ENCODE data around the gene SAMD4A.

SAMD4A gene, protein sequence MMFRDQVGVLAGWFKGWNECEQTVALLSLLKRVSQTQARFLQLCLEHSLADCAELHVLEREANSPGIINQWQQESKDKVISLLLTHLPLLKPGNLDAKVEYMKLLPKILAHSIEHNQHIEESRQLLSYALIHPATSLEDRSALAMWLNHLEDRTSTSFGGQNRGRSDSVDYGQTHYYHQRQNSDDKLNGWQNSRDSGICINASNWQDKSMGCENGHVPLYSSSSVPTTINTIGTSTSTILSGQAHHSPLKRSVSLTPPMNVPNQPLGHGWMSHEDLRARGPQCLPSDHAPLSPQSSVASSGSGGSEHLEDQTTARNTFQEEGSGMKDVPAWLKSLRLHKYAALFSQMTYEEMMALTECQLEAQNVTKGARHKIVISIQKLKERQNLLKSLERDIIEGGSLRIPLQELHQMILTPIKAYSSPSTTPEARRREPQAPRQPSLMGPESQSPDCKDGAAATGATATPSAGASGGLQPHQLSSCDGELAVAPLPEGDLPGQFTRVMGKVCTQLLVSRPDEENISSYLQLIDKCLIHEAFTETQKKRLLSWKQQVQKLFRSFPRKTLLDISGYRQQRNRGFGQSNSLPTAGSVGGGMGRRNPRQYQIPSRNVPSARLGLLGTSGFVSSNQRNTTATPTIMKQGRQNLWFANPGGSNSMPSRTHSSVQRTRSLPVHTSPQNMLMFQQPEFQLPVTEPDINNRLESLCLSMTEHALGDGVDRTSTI

DNA sequence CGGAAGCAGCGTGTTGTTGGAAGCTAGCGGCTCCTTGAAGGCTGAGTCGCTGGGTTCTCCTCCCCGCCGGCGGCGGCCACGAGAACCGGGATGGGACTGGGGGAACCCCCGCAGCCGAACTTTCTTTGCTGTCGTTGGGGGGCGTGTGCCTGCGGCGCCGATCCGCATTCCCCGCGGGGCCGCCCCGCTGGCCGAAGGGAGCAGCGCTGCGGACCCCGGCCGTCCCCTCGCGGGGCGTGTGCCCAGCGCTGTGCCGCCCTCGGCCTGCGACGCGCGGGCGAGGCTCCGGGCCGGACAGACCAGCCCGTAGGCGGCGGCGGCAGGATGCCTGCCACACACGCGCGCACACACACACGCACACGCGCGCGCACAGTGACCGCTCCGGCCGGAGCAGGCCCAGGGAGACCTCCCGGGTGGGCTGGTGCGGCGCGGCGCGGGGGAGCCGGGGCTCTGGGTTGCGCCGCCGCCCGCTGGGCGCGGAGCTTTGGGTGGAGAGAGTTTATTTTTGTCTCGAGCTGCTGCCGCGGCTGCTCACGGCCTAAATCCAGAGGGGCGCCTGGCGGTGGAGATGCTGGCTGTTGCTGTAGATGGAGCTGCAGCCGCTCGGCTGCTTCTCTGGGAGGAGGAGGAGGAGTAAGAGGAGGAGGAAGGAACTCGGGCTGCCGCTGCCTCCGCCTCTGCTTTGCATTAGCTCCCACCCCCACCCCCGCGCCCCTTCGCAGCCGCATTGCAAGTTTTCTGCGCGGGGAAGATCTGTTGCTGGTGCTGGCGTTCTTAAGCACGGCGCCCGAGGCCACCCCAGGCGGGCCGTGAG is at the start of gene SAMD4A:
SAMD4A (plus strand) TSS at position 719 of the 814 bp plus-strand sequence. CDS start 789 bp downstream, outside the sequence.
- DNase-seq = peak; percentile 27

DNA sequence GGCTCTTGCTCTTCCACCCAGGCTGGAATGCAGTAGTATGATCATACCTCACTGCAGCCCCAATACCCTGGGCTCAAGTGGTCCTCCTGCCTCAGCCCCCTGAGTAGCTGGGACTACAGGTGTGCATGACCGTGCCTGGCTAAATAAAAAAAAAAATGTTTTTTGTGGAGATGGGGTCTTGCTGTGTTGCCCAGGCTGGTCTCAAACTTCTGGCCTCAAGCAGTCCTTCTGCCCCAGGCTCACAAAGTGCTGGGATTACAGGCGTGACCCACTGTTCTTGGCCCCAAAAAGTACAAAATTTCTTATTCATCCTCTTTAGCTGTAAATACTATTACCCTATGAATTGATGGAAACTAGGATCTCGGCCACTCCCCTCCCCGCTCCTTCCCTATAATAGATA is 42.5 kb upstream of the SAMD4A start:
- DNase-seq = no peak

DNA sequence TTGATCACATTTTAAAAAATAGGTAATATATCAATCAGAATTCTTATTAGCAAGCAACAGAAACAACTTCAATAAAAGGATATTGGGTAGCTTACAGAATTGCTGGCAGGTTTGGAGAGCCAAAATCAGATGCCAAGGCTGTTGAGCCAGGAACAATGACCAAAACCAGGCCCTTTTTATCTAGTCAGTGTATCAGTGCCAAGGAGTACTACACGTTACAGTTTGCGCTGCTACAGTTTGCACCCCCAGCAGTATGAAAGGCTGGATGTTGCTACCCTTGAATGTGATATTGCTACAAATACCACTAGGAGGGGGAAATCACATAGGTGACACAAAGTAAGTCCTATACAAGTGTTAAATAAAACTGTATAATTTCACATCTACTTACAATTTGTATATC is 38.0 kb upstream of the SAMD4A start:
- DNase-seq = no peak

DNA sequence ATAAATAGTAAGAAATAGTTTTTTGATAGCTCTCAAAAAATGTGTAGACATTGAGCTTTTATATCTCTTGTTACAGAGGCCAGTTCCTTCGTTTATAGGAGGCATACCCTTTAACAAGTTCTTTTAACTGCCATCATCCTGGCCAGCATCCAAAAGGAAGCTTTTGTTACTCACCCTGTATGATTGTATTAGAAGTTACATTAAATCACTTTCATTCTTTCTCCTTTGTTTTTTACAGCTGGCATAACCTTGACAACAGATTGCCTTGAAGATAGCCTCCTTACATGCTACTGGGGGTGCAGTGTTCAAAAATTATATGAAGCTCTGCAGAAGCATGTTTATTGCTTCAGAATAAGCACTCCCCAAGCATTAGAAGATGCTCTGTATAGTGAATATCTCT is 37.1 kb upstream of the SAMD4A start:
- no peak for DNase-seq

DNA sequence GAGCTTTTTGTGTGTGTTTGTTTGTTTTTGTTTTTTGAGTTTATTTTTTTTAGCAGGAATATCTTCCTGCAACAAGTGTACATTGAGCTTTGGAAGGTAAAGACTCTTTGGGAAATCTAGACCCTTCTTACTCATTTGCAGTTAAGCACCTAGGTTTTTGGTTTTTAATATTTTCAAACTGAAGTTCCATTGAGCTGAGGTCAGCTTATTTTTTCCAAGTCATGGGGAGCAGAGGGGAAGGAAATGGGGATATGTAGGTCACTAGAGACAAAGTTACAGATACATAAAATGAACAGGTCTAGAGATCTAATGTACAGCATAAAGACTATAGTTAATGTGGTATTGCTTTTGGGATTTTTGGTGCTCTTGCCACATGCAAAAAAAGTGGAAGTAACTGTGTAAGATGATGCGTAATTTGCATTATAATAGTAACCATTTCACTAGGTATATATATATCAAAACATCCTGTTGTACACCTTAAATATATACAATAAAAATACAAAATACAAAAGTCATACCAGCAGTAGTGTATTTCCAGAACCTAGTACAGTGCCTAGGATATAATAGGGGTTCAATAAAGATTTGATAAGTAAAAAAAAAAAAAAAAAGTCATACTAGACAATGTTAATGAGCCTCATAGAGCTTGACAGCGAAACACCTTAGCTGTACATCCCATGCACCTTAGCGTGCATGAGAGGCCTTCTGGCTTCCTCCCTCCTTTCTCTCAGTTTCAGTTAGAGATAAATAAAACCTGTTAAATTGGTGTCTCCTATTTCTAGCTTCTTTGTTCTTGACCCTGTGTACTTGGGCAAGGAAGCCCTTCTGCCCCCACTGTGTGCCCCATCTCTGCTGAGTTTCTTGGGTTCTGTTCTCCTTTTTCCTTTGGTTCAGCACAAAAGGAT is 34.6 kb upstream of the SAMD4A start:
- DNase-seq = no peak

DNA sequence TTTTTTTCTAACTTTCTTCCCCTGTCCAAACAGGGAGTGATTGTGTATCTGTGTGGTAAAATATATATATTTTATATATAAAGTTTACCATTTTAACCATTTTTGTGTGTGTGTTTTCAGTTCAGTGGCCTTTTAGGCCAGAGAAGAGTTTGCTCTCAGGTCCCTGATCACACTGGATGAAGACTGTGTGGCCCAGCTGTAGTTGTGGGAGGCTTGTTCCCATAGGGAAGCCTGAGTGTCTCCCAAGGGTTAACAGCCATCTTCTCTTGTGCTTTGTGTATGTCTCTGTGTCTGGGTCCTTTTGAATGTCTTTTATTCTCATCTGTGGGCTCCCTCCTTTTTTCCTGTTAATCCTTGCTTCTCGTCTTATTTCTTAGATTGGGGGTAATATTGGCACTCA is 33.8 kb upstream of the SAMD4A start:
- no peak for DNase-seq

DNA sequence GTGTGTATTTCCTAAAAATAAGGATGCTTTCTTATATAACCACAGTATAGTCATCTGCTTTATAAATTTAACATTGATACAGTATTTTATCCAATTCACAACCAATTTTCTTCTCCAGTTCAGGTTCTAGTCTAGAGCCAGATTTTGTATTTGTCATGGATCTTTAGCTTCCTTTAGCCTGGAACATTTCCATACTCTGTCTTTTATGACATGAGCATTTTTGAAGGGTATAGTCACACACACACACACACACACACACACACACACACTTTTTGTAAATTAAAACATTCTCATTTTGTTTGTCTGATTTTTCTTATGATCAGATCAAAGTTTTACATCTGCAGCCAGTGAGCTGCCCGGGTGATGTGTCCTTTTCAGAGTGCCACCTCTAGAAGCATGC is 31.8 kb upstream of the SAMD4A start:
- no peak for DNase-seq

DNA sequence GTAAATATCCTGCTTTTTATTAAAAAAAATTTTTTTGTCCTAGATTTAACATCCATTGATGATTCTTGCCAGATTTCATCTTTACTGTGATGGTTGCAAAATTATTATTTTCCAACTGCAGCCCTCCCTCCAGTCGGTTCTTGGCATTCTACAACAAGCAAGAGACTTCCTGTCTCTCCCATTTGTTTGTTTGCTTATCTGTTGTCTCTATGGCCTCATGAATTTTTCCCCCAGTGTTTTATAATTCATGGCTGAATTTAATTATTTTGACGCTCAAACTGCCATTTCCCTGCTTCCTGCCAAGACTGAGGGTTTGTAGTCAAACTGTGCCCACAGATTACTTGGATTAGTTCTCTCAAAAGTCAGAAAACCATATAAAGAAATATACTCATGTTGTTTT is 31.3 kb upstream of the SAMD4A start:
- no peak for DNase-seq

DNA sequence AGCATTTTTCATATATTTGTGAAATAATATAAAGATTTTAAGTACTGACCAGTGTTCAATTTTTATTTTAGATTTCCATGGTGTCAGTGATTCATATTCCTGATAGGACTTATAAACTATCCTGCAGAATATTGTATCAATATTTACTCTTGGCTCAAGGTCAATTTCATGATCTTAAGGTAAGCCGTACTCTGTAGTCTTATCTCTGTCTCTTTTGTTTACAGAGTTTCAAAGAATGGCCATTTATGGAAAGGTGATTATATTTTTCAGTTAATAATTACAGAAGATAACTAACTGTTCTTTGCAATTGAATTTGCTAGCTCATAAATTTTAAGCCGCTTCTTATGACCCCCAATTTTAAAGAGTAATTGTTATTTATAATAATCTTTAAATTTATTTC is 29.3 kb upstream of the SAMD4A start:
- no peak for DNase-seq

DNA sequence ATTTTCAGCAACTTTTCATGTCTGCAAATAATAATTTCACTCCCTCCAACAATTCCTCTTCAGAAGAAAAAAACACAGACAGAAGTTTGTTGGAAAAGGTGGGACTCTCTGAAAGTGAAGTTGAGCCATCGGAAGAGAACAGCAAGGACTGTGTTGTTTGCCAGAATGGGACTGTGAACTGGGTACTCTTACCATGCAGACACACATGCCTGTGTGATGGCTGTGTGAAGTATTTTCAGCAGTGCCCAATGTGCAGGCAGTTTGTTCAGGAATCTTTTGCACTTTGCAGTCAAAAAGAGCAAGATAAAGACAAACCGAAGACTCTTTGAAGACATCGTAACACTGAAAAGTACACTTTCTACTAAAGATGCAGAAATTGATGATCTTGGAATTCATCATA is 28.9 kb upstream of the SAMD4A start:
- DNase-seq = no peak

DNA sequence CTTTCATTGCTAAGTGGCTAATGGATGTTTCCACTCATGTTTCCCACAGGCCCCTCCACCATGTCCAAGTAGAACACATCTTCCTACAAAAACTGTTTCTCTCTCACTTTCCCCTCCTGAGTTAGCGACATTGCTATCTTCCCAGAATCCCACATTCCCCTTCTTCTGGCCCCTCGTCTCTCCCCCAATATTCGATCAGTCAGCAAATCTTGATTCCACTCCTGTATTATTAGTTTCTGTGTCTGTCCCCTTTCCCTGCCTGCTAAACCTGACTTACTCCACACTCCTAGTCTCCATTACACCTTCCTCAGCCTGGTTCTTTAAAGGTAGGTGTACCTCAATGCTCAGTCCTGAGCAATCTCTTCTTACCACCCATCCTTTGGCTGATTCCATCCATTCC is 19.3 kb upstream of the SAMD4A start:
- DNase-seq = no peak

DNA sequence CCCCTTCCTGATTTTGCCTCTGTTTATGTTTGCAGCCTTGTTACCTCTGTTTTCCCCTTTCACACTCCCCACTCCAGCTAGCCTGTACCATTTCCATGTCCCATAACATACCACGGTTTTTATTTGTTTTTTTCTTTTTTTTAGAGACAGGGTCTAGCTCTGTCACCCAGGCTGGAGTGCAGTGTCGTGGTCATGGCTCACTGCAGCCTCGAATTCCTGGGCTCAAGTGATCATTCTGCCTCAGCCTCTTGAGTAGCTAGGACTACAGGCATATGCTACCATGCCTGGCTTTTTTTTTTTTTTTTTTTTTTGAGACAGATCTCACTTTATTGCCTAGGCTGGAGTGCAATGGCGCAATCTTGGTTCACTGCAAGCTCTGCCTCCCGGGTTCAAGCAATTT is 18.4 kb upstream of the SAMD4A start:
- DNase-seq = no peak

DNA sequence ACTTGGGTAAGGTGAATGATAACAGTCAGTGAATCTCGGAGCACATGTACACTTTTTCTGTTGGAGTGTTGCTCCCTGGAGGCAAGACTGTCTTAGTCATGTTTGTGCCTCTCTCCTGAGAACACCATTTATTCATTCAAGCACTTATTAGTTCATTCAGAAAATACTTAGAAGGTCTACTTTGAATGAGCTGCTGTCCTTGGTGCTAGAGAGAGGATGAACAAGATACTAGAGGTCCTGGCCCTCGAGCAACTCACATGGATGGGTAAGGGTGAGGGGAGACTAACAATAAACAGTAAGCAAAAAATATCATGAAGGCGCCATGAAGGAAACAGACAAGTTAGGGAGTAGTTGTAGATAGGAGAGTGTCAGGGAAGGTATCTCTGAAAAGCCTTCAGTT is 17.1 kb upstream of the SAMD4A start:
- no peak for DNase-seq

DNA sequence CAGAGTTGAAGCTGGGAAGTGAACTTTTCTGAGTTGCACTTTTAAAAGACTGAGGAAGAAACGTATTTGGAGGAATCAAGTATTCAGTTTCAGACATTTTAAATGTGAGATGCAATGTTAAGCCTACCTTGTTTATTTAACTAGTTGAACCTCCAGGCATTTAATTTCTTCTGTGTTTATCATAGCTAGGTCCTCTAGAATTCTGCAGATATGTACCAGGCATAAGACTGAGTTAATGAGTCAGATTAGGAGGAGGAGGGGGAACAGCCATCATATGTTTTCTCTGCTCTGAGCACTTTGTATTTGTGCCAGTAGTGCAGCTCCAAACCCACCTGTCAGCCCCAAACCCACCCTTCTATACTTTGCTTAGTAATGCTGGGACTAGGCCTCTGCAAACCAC is 16.4 kb upstream of the SAMD4A start:
- no peak for DNase-seq

DNA sequence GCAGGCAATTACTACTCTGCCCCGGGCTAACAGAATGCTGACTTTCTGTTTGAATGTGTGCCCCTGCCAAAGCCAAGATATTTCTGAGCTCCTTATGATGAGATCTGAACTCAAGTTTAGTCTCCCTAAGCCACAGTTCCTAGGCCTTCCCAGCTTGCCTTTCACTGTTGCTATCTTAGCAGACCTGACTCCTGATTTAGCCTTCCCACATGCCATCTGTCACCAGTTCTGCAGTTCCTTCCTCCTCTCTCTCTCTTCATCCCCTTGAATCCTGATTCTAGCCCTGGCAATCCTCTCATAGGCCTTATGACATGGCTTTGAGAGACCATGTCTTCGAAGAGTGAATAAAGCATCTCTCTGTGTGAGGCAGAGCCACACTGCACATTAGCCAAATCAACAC is 12.5 kb upstream of the SAMD4A start:
- DNase-seq = no peak

DNA sequence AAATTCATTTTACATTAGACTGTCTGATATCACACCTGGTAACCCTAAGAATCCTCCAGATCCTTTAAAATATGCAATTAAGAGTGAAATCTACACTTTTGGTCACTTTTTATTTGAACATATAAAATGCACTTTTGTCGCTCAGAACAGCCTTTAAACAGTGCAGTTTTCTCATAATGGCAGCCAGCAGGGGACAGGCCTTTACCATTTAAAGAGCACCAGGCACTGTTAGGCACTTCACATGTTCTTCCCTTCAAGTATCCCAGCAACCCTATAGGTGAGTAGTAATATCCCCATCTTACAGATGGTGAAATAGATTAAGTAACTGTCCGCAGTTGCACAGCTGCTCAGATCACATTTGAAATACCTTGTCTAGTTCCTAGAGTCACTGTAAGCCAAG is 11.3 kb upstream of the SAMD4A start:
- DNase-seq = no peak

DNA sequence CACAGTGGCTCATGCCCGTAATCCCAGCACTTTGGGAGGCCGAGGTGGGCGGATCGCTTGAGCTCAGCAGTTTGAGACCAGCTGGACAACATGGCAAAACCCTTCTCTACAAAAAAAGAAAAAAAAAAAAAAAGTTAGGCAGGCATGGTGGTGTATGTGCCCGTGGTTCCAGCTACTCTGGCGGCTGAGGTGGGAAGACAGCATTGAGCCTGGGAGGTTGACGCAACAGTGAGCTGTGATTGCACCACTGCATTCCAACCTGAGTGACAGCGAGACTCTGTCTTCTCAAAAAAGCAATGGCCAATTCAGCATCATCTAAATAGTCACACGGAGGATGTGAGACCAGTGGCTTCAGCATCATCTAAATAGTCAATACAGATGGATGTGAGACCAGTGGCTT is 10.4 kb upstream of the SAMD4A start:
- no peak for DNase-seq

DNA sequence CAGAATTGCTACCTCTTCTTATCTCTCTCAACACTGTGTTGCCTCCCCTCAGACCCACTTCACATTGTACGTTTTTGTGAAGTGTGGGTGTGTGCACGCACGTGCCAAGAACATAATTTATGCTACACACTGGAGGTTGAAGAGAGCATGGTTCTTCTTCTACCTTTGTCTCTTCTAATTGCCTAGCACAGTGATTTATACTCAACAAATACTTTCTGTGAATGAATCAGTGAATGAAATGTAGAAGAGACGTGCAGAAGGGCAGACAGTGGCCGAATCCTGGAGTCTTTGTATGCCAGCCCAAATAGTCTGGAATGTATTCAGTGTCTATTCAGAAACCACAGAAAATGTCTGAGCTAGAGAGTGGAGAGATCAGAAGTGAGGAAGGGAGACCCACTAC is 4.6 kb upstream of the SAMD4A start:
- DNase-seq = no peak

DNA sequence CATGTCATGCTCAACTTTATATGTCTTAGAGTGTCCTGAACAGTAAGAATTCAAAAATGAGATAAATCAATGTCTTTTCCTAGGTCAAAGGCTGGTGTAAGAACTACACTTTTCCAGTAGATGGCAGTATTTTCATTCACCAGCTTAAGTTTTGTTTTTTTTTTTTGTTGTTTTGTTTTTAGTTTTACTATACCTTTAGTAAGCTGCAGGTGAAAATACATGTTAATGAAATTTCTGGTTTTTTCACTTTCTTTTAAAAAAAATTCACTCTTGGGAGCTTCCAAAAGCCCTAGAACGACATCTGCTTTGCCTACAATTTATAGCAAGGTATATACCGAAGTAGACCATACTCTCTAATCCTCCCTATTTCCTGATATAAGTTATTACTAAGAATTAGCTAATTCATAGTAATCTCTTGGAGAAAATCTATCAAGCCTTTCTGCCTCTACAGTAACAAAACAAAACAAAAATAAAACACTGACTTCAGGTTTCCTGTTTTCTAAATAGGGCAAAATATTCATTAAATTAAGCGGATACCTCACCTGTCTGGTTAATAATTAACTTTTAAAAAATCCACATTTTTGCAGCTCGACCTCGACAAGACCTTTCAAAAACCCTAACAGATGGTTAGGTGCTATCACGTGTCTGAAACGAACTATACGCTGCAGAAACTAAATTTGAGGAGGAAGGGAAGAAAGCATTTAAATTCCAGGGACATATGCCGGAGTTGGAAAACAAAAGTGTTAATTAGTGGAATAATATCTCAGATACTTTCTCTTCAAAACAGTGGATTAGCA is 2.7 kb upstream of the SAMD4A start:
- peak; percentile 22 for DNase-seq

DNA sequence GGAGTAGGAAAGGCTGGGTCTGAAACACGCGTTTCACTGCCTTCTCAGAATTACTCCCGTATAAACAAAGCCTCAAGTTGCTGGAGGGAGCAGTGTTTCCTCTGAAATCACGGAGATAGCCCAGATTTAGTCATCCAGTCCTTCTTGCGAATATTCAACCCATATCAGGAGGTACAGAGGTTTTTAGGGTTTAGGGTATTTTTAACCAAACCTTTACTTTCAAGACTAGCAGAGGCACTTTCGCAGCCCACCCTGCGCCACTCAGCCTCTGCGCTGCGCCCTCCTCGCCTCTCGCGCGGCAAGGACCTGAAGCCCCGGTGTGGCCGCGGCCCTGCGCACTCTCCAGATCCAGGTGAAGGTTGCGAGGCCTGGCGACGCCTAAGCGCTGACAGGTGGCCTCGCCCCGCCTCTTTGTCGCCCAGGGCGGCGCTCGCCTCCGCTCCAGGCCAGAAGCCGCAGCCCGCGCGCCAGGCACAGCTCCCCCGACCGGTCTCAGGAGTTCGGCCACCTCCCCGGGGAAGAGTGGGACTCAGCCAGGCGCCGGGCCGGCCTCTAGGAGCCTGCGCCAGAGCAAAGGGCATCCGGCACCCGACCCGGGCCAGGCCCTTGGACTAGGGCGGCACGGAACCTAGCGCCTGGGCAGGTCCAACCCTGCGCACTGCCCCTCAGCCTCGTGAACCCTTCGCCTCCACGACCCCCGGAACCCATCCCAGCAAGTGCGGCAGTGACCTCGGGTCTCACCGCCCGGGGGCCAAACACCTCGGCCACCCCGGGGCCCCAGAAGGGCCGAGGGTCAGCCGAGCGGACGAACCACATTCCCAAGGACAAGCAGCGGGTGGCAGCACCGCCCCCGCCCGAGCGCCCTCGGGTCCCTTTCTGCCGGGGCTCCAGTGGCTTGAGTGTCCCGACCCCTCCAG is 1.8 kb upstream of the SAMD4A start:
- DNase-seq = peak; percentile 60
